BJ (cell line): ENCODE results near the gene SNX24. TPM values are rescaled to one million over a fixed set of nuclear protein-coding genes. Genes with fewer than 3 reads are reported as not detected.

Experiments
- CTCF ChIA-PET: fragments of 350-600 bp; formaldehyde crosslinking; extraction: SDS; loops from one replicate; lab custom pipeline; 2021; ENCODE audit warnings: antibody characterized with exemption, inconsistent platforms; lab: Yijun Ruan, JAX
- POLR2A ChIA-PET: fragments of 300-600 bp; sonication (Branson Sonifier 250); formaldehyde crosslinking; extraction: SDS; loops from one replicate; lab custom pipeline; 2021; ENCODE audit warnings: antibody characterized with exemption; lab: Charles Lee
- DNase-seq: peaks from one replicate; pipeline ENCODE4 v3.0.0-alpha.2; 2011; ENCODE audit warnings: low read depth
- H3K27me3 ChIP-seq: 2 replicates; pipeline ENCODE4 v1.6.0; 2011; ENCODE audit warnings: low read length; ENCODE audit not compliant: control insufficient read depth, insufficient read depth
- H3K36me3 ChIP-seq: 2 replicates; pipeline ENCODE4 v1.5.1; 2011; ENCODE audit warnings: low read length; ENCODE audit not compliant: control insufficient read depth, insufficient read depth
- H3K4me3 ChIP-seq: 2 replicates; pipeline ENCODE4 v1.5.1; 2011; ENCODE audit warnings: low read depth, mild to moderate bottlenecking, control low read depth, low read length
- polyA plus RNA-seq: library from polyadenylated mRNA; depleted of rRNA; stranded (reverse); fragments of >200 nt; gene quantifications from 2 replicates; pipeline ENCODE4 v1.2.3, GENCODE V29; 2011
- TF ChIP-seq, protein P1 (sequence below): IDR thresholded peaks from 2 replicates; pipeline ENCODE4 v1.5.1; 2011; ENCODE audit warnings: low read depth, mild to moderate bottlenecking, control low read depth, inconsistent platforms, low read length, moderate library complexity; ENCODE audit not compliant: insufficient read depth

The SNX24 gene
- polyA plus RNA-seq, 1 experiment = 6.9 TPM

DNA sequence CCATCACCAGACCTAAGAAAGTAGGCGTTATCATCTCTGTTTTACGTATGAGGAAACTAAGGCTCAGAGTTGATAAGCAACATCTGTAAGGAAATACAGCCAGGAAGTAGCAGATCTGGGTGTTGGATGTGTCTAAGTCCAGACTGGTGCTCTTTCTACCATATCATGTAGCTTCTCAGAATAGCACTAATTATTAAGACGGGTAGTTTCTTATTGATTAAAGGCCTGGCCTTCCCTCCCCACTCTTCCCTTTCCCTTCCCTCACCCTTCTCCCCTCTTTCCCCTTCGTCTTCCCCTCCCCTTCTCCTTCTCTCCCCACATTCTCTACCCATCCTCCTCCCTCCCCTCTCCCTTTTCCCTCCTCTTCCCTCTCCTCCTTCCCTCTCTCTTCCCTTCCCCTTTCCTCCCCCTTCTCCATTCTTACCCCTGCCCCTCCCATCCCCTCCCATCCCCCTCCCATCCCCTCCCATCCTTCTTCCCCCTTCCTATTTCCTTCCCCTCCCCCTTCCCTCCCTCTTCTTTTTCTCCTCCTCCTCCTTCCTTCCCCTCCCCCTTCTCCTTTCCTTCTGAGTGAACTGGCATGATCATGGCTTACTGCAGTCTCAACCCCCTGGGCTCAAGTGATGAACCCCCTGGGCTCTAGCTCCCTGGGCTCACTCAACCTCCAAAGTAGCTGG lies 79.4 kb downstream of the SNX24 start:
- Histone ChIP-seq H3K4me3 (no peak overlapping the region), H3K36me3 (no peaks in the 10 kb centered on the region), H3K27me3 (no peaks in the 10 kb centered on the region)
- CTCF ChIA-PET = interaction anchor here (0.8 kb wide), 1 partner anchor 10 kb away, joined by 3 read pairs; no protein-coding TSS in a partner anchor
- TF ChIP-seq, protein P1, sequence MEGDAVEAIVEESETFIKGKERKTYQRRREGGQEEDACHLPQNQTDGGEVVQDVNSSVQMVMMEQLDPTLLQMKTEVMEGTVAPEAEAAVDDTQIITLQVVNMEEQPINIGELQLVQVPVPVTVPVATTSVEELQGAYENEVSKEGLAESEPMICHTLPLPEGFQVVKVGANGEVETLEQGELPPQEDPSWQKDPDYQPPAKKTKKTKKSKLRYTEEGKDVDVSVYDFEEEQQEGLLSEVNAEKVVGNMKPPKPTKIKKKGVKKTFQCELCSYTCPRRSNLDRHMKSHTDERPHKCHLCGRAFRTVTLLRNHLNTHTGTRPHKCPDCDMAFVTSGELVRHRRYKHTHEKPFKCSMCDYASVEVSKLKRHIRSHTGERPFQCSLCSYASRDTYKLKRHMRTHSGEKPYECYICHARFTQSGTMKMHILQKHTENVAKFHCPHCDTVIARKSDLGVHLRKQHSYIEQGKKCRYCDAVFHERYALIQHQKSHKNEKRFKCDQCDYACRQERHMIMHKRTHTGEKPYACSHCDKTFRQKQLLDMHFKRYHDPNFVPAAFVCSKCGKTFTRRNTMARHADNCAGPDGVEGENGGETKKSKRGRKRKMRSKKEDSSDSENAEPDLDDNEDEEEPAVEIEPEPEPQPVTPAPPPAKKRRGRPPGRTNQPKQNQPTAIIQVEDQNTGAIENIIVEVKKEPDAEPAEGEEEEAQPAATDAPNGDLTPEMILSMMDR = no peak
- POLR2A ChIA-PET = no interaction called here
- no peak for DNase-seq

DNA sequence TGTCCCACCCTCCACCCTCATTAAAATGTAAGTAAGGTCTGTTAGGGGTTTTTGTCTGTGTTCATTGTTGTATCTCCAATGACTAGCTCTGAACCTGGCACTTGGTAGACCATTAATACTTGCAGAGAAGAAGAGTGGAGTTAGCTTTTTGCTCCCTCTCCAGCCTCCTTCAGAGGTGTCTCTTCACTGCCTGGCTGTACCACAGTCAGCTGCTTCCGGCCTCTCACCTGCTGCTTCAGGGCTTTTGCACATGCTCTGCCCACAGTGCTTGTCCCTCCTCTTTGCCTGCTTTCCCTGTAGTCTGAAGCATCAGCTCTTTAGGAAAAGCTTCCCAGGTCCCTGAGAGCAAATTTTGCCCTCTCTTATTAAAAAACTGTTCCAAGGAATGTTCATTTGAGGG lies 83.6 kb downstream of the SNX24 start:
- Histone ChIP-seq H3K4me3 (no peak overlapping the region), H3K36me3 (no peaks in the 10 kb centered on the region), H3K27me3 (no peaks in the 10 kb centered on the region)
- no peak for DNase-seq
- TF ChIP-seq, protein P1 = no peak
- ChIA-PET POLR2A (no interaction called here), CTCF (no interaction called here)

DNA sequence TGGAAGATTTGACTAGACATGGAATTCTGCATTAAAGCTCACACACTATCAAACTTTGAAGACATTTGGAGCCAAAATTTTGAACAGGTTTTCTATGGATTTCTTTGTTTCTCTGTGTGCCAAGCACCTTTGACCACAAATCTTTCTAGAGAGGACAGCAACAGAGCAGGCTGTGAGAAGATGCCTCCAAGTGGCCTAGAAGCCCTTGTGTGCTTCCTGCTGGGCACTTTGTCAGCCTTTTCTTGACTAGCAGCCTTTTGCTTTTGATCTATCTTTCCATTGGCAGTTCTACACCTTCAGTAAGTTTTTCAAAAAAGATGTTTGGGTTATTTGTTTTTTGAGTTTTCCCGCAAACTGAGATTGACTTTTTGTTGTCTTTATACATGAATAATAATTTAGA lies 84.6 kb downstream of the SNX24 start:
- TF ChIP-seq, protein P1 = no peak
- H3K36me3 ChIP-seq = no peaks in the 10 kb centered on the region; the same call in 1 of the 2 replicates
- H3K27me3 ChIP-seq = no peaks in the 10 kb centered on the region
- no peak for DNase-seq
- POLR2A ChIA-PET = interaction anchor here (0.6 kb wide), 1 partner anchor 83 kb away, joined by 11 read pairs; no protein-coding TSS in a partner anchor
- CTCF ChIA-PET = no interaction called here
- no peak overlapping the region for H3K4me3 ChIP-seq

DNA sequence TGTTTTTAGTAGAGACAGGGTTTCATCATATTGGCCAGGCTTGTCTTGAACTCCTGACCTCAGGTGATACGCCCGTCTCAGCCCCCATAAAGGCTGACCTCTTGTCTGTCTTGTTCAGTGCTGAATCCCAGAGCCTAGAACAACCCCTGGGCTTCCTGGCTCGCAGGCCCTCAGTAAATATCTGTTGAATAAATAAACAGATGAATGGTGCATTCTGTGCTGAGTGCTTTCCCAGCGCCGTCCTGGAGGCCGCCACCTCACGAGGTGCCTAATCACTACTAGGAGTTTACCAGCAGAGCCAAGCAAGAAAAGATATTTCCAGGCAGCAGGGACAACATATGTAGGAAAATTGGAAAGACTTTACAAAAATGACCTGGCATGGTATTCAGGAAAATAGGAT lies 88.5 kb downstream of the SNX24 start:
- ChIA-PET CTCF (no interaction called here), POLR2A (no interaction called here)
- Histone ChIP-seq H3K36me3 (peaks cover 2% of the 10 kb centered on the region; the same call in 1 of the 2 replicates), H3K4me3 (no peak overlapping the region), H3K27me3 (no peaks in the 10 kb centered on the region)
- TF ChIP-seq, protein P1 = no peak
- no peak for DNase-seq

DNA sequence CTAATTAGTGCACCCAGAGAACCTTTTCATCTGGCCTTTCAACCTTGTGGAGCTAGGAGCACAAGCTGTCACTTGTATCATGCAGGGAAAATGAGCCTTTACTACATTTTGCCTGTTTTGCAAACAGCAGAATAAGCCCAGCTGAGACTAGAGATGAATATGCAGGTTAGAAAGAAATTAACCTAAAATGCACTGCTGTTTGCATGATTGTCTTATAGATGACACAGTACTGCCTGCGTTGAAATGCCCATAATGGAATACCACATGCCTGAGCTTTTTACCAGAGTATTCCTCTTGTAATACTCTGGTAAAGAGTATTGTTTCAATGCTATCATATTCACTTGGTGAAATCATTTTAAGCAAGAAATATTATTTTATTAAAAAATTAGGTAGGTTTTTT lies 90.7 kb downstream of the SNX24 start:
- Histone ChIP-seq H3K4me3 (no peak overlapping the region), H3K27me3 (no peaks in the 10 kb centered on the region), H3K36me3 (peaks cover 2% of the 10 kb centered on the region; the same call in 1 of the 2 replicates)
- POLR2A ChIA-PET = no interaction called here
- CTCF ChIA-PET = interaction anchor here (0.6 kb wide), 1 partner anchor 1061 kb away, joined by 3 read pairs; no protein-coding TSS in a partner anchor
- TF ChIP-seq, protein P1 = no peak
- no peak for DNase-seq
